Subcutaneous abdominal adipose tissue (tissue), 5 donors: Measurements from ENCODE around the gene IL17RD.

Source experiments
- H3K27ac ChIP-seq: one replicate; pipeline ENCODE4 v1.7.0; 2013; ENCODE audit warnings: low read depth, mild to moderate bottlenecking, inconsistent platforms, low read length, moderate library complexity
- H3K27me3 ChIP-seq, 5 donors: one replicate each; pipeline ENCODE4 v1.7.0; 2013; ENCODE audit warnings: low read length in 5 of 5, inconsistent platforms in 1 of 5; ENCODE audit not compliant: control insufficient read depth in 5 of 5, insufficient read depth in 4 of 5
- H3K36me3 ChIP-seq, 5 donors: one replicate each; pipeline ENCODE4 v1.7.0; 2013; ENCODE audit warnings: low read length in 5 of 5; ENCODE audit not compliant: control insufficient read depth in 5 of 5, insufficient read depth in 5 of 5
- H3K4me1 ChIP-seq, 5 donors: one replicate each; pipeline ENCODE4 v1.7.0; 2013; ENCODE audit warnings: low read length in 5 of 5, mild to moderate bottlenecking in 3 of 5, moderate library complexity in 1 of 5; ENCODE audit not compliant: control insufficient read depth in 5 of 5, insufficient read depth in 5 of 5
- H3K4me3 ChIP-seq, 5 donors: one replicate each; pipeline ENCODE4 v1.7.0; 2013; ENCODE audit warnings: low read length in 5 of 5, low read depth in 1 of 5
- H3K9ac ChIP-seq, 5 donors: one replicate each; pipeline ENCODE4 v1.7.0; 2013; ENCODE audit warnings: low read length in 5 of 5, mild to moderate bottlenecking in 4 of 5, moderate library complexity in 3 of 5
- H3K9me3 ChIP-seq, 5 donors: one replicate each; pipeline ENCODE4 v1.7.0; 2013; ENCODE audit warnings: low read length in 5 of 5; ENCODE audit not compliant: control insufficient read depth in 5 of 5
- donor health status: healthy.
- donor health status: healthy.
- donor health status: healthy.
- donor health status: healthy.
- donor health status: healthy.

IL17RD gene

DNA sequence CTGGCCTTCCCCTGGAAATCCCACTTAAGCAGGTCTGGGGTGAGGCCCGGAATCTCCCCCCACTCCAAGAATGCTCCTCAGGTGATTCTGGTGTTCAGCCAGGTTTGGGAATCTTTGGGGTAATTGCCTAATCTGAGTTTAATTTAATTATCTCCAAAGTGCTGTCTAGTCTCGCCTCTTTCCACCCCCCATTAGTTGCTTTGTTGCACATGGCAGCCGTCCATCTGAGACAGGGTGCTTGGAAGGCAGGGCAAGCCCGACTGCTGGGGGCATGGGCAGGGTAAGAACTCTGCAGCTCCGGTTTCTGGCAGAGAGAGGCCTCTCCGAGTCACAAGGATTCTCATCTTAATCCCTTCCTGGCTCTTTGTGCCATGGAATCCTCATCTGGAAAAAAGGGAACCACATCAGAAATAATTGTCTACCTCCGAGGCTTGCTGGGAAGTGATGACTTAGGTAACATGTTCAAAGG is 15.0 kb downstream of the IL17RD start:
- Histone ChIP-seq H3K9me3 (no peaks in the 10 kb centered on the region), H3K4me3 (no peak overlapping the region), H3K27ac (no peak overlapping the region), H3K27me3 (peaks cover 0 to 3% (median 2%) of the 10 kb centered on the region in 5 donors), H3K36me3 (no peaks in the 10 kb centered on the region), H3K4me1 (peaks cover 0 to 34% (median 16%) of the 10 kb centered on the region in 5 donors), H3K9ac (no peak overlapping the region)

DNA sequence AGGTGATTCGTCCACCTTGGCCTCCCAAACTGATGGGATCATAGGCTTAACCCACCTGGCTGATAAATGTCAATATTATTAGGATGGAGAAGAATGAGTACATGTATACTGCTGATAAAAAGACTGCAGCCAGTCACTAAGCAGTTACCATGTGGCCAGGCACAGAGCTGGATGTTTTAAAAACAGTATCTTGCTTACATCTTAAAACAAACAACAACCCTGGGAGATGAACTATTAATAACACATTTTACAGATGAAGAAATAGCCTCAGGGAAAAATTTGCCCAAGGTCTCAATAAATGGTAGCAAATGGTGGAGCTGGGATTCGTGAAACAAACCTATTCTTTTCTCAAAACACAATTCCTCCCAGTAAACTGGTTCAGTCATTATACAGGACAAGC is 18.1 kb downstream of the IL17RD start:
- H3K27ac ChIP-seq, result no peak overlapping the region
- H3K4me1 ChIP-seq, result peaks cover 0 to 28% (median 19%) of the 10 kb centered on the region in 5 donors
- no peak overlapping the region for H3K9ac ChIP-seq
- H3K9me3 ChIP-seq, result no peaks in the 10 kb centered on the region
- H3K27me3 ChIP-seq, result peaks cover 0 to 12% (median 0%) of the 10 kb centered on the region in 5 donors
- no peak overlapping the region for H3K4me3 ChIP-seq
- no peaks in the 10 kb centered on the region for H3K36me3 ChIP-seq

DNA sequence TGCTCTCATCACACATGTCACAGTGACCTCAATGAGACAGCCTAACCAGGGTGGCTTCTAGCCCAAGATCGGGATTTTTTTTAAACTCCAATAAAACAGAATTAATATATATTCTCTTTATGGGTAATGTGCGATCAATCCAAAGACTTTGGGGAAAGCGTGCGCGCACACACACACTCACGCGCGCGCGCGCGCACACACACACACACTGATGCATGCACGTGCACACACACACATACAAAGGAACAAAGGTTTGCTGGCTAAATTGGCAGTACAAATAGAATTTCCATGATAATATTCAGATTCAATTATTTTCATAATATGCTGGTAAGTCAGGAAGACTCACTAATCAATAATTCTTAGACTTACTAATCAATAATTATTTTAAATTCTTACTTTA is 19.3 kb downstream of the IL17RD start:
- Histone ChIP-seq H3K27ac (no peak overlapping the region), H3K36me3 (no peaks in the 10 kb centered on the region), H3K4me1 (peaks cover 0 to 20% (median 11%) of the 10 kb centered on the region in 5 donors), H3K27me3 (peaks cover 0 to 12% (median 0%) of the 10 kb centered on the region in 5 donors), H3K9ac (no peak overlapping the region), H3K4me3 (no peak overlapping the region), H3K9me3 (no peaks in the 10 kb centered on the region)

DNA sequence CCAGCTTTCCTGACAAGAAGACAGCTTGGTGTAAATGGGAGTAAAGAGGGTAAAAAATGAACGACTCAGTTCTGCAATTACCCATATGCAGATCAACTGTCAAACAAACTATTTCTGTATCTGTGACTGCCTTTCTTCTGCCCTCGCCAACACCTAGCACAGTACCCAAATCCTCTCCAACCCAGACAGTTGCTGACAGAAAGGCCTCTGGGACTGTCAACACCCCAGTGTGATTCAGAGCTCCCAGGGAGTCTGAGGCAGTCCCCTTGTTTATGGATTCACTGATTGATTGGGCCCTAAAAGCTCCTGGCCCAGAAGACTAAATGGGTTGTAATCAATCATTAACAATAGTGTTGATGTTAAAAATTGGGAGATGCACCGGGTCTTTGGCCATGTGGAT is 20.2 kb downstream of the IL17RD start:
- H3K27ac ChIP-seq, result no peak overlapping the region
- no peaks in the 10 kb centered on the region for H3K36me3 ChIP-seq
- H3K9ac ChIP-seq, result no peak overlapping the region
- peaks cover 0 to 17% (median 0%) of the 10 kb centered on the region in 5 donors for H3K27me3 ChIP-seq
- no peak overlapping the region for H3K4me3 ChIP-seq
- no peaks in the 10 kb centered on the region for H3K9me3 ChIP-seq
- peaks cover 0 to 11% (median 2%) of the 10 kb centered on the region in 5 donors for H3K4me1 ChIP-seq

- Histone ChIP-seq H3K27ac (no peak overlapping the region), H3K4me3 (no peak overlapping the region), H3K36me3 (no peaks in the 10 kb centered on the region), H3K9ac (no peak overlapping the region), H3K9me3 (no peaks in the 10 kb centered on the region), H3K27me3 (peaks cover 0 to 17% (median 0%) of the 10 kb centered on the region in 5 donors), H3K4me1 (peaks cover 0 to 8% (median 0%) of the 10 kb centered on the region in 5 donors)
Observed at GRCh38 chr3:57143886-57144459, 21.2 kb downstream of the IL17RD start.

GRCh38 chr3:57142411-57142723 is 22.8 kb downstream of the IL17RD start:
- Histone ChIP-seq H3K4me1 (peaks cover 0 to 8% (median 0%) of the 10 kb centered on the region in 5 donors), H3K27ac (no peak overlapping the region), H3K9ac (no peak overlapping the region), H3K36me3 (no peaks in the 10 kb centered on the region), H3K4me3 (no peak overlapping the region), H3K27me3 (peaks cover 0 to 17% (median 0%) of the 10 kb centered on the region in 5 donors), H3K9me3 (no peaks in the 10 kb centered on the region)

DNA sequence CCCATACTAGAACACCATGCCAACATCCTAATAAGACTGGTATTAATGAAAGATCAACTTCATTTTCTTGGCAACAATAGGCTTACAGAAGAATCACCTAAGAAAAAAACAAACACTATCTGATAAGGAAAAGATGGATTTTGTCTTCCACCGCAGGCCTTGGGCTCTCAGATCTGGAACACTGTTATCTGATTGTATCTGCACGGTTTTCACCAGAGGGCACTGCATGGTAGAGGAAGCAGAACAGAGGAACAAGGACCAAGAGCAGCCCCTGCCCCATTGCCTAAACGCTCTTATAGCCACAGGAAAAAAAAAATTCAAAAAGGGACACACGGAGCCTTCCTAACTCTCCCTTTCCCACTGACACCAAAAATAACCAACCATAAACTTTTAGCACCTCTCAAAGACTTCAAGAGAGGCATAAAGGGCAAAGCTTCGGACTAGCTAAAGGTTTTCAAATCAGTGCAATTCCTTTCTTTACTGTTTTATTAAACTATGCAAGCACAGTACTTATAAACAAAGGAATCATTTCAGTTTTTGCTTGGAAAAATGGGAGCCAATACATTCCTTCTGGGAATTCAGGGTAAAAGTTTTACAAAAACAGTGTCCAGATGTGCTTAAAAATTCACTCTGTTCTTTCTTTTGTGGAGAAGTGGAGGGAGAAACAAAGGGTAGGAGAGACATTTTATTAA is 23.3 kb downstream of the IL17RD start:
- H3K27ac ChIP-seq, result no peak overlapping the region
- no peaks in the 10 kb centered on the region for H3K9me3 ChIP-seq
- H3K4me1 ChIP-seq, result peaks cover 0 to 8% (median 0%) of the 10 kb centered on the region in 5 donors
- no peak overlapping the region for H3K4me3 ChIP-seq
- no peaks in the 10 kb centered on the region for H3K36me3 ChIP-seq
- peaks cover 0 to 21% (median 3%) of the 10 kb centered on the region in 5 donors for H3K27me3 ChIP-seq
- H3K9ac ChIP-seq, result no peak overlapping the region

DNA sequence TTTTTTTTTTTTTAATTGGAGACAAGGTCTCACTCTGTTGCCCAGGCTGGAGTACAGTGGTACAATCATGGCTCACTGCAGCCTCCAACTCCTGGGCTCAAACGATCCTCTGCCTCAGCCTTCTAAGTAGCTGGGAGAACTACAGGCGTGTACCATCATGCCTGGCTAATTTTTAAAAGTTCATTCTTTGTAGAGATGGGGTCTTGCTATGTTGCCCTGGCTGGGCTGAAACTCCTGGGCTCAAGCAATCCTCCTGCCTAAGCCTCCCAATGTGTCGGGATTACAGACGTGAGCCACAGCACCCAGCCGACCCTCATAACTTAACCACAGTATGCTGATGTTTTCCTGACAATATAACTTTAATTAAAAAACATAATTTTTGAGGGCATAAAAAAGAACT is 24.3 kb downstream of the IL17RD start:
- H3K27ac ChIP-seq, result no peak overlapping the region
- H3K27me3 ChIP-seq, result peaks cover 0 to 21% (median 4%) of the 10 kb centered on the region in 5 donors
- no peak overlapping the region for H3K9ac ChIP-seq
- H3K36me3 ChIP-seq, result no peaks in the 10 kb centered on the region
- H3K9me3 ChIP-seq, result no peaks in the 10 kb centered on the region
- no peak overlapping the region for H3K4me3 ChIP-seq
- H3K4me1 ChIP-seq, result peaks cover 0 to 8% (median 0%) of the 10 kb centered on the region in 5 donors

- H3K9me3 ChIP-seq, result no peaks in the 10 kb centered on the region
- H3K27me3 ChIP-seq, result peaks cover 0 to 9% (median 4%) of the 10 kb centered on the region in 5 donors
- no peaks in the 10 kb centered on the region for H3K36me3 ChIP-seq
- peaks cover 0 to 14% (median 0%) of the 10 kb centered on the region in 5 donors for H3K4me1 ChIP-seq
- no peak overlapping the region for H3K4me3 ChIP-seq
- no peak overlapping the region for H3K27ac ChIP-seq
- H3K9ac ChIP-seq, result no peak overlapping the region
Observed at GRCh38 chr3:57135964-57136719, 29.0 kb downstream of the IL17RD start.

GRCh38 chr3:57133157-57133556 is 32.0 kb downstream of the IL17RD start:
- H3K27ac ChIP-seq, result no peak overlapping the region
- H3K36me3 ChIP-seq, result no peaks in the 10 kb centered on the region

More at GRCh38 chr3:57133157-57133556, 32.0 kb downstream of the IL17RD start:
- Histone ChIP-seq H3K9me3 (no peaks in the 10 kb centered on the region), H3K9ac (no peak overlapping the region), H3K4me3 (no peak overlapping the region), H3K27me3 (peaks cover 0 to 6% (median 0%) of the 10 kb centered on the region in 5 donors), H3K4me1 (peaks cover 0 to 25% (median 2%) of the 10 kb centered on the region in 5 donors)
